ENCODE data around the gene EGF. TPM values are rescaled to one million over a fixed set of nuclear protein-coding genes. Genes with fewer than 3 reads are reported as not detected.

EGF gene
- total and polyA plus RNA-seq, 11 donors, result 1.3 to 15.0 (median 8.8) TPM

GRCh38 chr4:109973529-109973905, 60.8 kb downstream of the EGF start:
- Histone ChIP-seq H3K27me3 (no peaks in the 10 kb centered on the region), H3K27ac (no peak overlapping the region), H3K36me3 (no peaks in the 10 kb centered on the region), H3K4me3 (no peak overlapping the region), H3K4me1 (peaks cover 0 to 14% (median 0%) of the 10 kb centered on the region in 12 donors), H3K9me3 (no peaks in the 10 kb centered on the region)
- ATAC-seq (no peak), DNase-seq (no peak)
- intact Hi-C loops (cut with DNase I), result loop anchor here in 5 of 10 donors (10.0 kb wide), 3 partner anchors 139 to 269 kb away; partner anchors contain the start of genes CASP6 (in 5 of the 5) and RRH (in 1 of the 5)
- TF ChIP-seq POLR2A (IDR thresholded peaks at IDR 0.05) (no peak), CTCF (IDR thresholded peaks at IDR 0.05) (no peak)
- WGBS, 4 donors, result 53 to 73% (median 59%) methylated on average over 2 of the region's 2 CpGs

- no peak for DNase-seq
- no peak overlapping the region for H3K27ac ChIP-seq
- intact Hi-C loops (cut with DNase I), result loop anchor here (5.0 to 10.0 kb wide), 6 partner anchors 141 to 554 kb away; partner anchors contain the start of genes CASP6 (in 6 of the 10) and RRH (in 1 of the 10)
- ATAC-seq, result no peak
- no peaks in the 10 kb centered on the region for H3K27me3 ChIP-seq
- 86 to 93% (median 89%) methylated on average over 6 of the region's 6 CpGs for WGBS, 4 donors
- H3K4me3 ChIP-seq, result no peak overlapping the region
- TF ChIP-seq POLR2A (IDR thresholded peaks at IDR 0.05), result no peak
- TF ChIP-seq CTCF (IDR thresholded peaks at IDR 0.05), result no peak
- H3K36me3 ChIP-seq, result no peaks in the 10 kb centered on the region
- H3K4me1 ChIP-seq, result peaks cover 0 to 12% (median 0%) of the 10 kb centered on the region in 12 donors
- no peaks in the 10 kb centered on the region for H3K9me3 ChIP-seq
Measured at GRCh38 chr4:109976189-109976588, 63.5 kb downstream of the EGF start.

- no peaks in the 10 kb centered on the region for H3K27me3 ChIP-seq
- no peak overlapping the region for H3K4me3 ChIP-seq
- H3K9me3 ChIP-seq, result no peaks in the 10 kb centered on the region
- no peaks in the 10 kb centered on the region for H3K36me3 ChIP-seq
- no peak for DNase-seq
- TF ChIP-seq CTCF (IDR thresholded peaks at IDR 0.05) (peak; percentile 45 to 79 (median 66)), POLR2A (IDR thresholded peaks at IDR 0.05) (no peak)
- no peak overlapping the region for H3K27ac ChIP-seq
- no peak for ATAC-seq
- peaks cover 0 to 12% (median 0%) of the 10 kb centered on the region in 12 donors for H3K4me1 ChIP-seq
- 73 to 88% (median 79%) methylated on average over 2 of the region's 2 CpGs for WGBS, 4 donors
- intact Hi-C loops (cut with DNase I), result loop anchor here (2.0 to 10.0 kb wide), 7 partner anchors 143 to 556 kb away; partner anchors contain the start of genes CASP6 (in 6 of the 10) and RRH (in 1 of the 10)
Measured at GRCh38 chr4:109977854-109978501, 65.3 kb downstream of the EGF start.

DNA sequence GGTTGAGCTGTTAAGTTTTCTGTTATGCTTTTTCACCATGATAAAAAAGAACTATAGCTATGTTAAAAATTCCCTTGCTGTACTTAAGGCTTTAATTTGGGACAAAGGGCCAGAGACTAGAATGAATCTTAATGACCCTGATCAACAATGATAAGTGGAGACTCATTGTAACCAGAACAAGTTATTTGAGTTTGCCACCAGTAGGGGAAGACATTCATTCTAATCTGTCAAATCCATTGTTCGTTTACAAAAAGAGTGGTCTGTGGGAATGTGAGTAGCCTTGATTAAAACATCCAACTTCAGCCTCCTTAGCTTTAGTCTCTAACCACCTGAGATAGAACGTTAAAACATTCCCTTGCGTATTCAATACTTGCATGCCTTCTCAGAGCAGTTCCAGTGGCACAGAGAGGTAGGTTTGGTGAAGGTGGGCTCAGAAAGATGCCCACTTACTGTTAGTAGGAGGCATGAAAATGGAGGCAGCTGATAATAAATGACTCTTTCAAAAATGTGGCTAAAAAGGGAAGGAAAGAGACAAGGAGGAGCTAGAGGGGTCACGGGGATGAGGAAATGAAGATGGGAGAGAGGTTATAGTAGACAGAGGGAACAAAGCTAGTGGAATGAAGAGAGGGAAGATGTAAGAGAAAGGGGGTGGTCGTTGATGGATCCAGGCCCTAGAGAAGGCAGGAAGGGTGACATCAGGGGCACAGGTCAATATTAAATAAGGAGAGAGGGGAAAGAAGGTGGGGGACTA, 66.2 kb downstream of the EGF start:
- WGBS, 4 donors, result 55 to 65% (median 63%) methylated on average over 5 of the region's 5 CpGs
- ATAC-seq, result no peak
- H3K9me3 ChIP-seq, result no peaks in the 10 kb centered on the region
- no peak overlapping the region for H3K27ac ChIP-seq
- DNase-seq, result no peak
- H3K4me3 ChIP-seq, result no peak overlapping the region
- no peaks in the 10 kb centered on the region for H3K27me3 ChIP-seq
- no peaks in the 10 kb centered on the region for H3K36me3 ChIP-seq
- TF ChIP-seq POLR2A (IDR thresholded peaks at IDR 0.05) (no peak), CTCF (IDR thresholded peaks at IDR 0.05) (no peak)
- H3K4me1 ChIP-seq, result peaks cover 0 to 12% (median 0%) of the 10 kb centered on the region in 12 donors
- intact Hi-C loops (cut with DNase I), result loop anchor here (2.0 to 10.0 kb wide), 7 partner anchors 144 to 557 kb away; partner anchors contain the start of genes CASP6 (in 6 of the 10) and RRH (in 1 of the 10)

All from heart left ventricle (tissue), 16 donors.